Measurements from ENCODE around the gene NEK7.

NEK7 gene

DNA sequence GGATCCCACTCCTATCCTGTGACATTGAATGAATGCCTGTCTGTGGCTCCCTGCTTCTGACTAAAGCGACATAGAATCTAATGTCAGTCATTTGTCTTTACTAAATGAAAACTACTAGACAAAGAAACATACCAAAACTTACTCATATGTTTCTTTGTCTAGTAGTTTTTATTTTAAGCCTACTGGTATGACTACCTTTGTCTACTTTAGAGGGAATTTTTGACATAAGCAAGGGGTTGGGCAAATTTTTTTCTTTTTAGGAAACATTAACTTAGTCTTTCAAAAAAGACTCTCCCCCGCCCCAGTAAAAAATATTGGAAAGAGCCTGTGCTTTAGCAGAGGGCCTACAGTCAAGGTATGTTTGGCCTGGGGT is 4.9 kb downstream of the NEK7 start:
- no peak overlapping the region for H3K27ac ChIP-seq (ENCODE audit: low read length)

GRCh38 chr1:198162091-198162767 is 5.4 kb downstream of the NEK7 start:
- Histone ChIP-seq H3K36me3 (ENCODE audit: control insufficient read depth, low read depth, low read length) (no peaks in the 10 kb centered on the region), H3K4me1 (ENCODE audit: control insufficient read depth, low read depth, low read length) (peaks cover 29% of the 10 kb centered on the region), H3K27ac (ENCODE audit: low read length) (no peak overlapping the region), H3K9ac (ENCODE audit: low read length) (no peak overlapping the region), H3K27me3 (ENCODE audit: control insufficient read depth, insufficient read depth, low read length) (no peaks in the 10 kb centered on the region), H3K9me3 (ENCODE audit: control insufficient read depth, low read depth, low read length) (no peaks in the 10 kb centered on the region), H3K4me3 (ENCODE audit: low read length) (no peak overlapping the region)

More for the DNA sequence above, 4.9 kb downstream of the NEK7 start:
- H3K9me3 ChIP-seq (ENCODE audit: control insufficient read depth, low read depth, low read length): no peaks in the 10 kb centered on the region
- no peaks in the 10 kb centered on the region for H3K27me3 ChIP-seq (ENCODE audit: control insufficient read depth, insufficient read depth, low read length)
- H3K36me3 ChIP-seq (ENCODE audit: control insufficient read depth, low read depth, low read length): no peaks in the 10 kb centered on the region
- no peak overlapping the region for H3K4me3 ChIP-seq (ENCODE audit: low read length)
- no peak overlapping the region for H3K9ac ChIP-seq (ENCODE audit: low read length)
- H3K4me1 ChIP-seq (ENCODE audit: control insufficient read depth, low read depth, low read length): peaks cover 29% of the 10 kb centered on the region

DNA sequence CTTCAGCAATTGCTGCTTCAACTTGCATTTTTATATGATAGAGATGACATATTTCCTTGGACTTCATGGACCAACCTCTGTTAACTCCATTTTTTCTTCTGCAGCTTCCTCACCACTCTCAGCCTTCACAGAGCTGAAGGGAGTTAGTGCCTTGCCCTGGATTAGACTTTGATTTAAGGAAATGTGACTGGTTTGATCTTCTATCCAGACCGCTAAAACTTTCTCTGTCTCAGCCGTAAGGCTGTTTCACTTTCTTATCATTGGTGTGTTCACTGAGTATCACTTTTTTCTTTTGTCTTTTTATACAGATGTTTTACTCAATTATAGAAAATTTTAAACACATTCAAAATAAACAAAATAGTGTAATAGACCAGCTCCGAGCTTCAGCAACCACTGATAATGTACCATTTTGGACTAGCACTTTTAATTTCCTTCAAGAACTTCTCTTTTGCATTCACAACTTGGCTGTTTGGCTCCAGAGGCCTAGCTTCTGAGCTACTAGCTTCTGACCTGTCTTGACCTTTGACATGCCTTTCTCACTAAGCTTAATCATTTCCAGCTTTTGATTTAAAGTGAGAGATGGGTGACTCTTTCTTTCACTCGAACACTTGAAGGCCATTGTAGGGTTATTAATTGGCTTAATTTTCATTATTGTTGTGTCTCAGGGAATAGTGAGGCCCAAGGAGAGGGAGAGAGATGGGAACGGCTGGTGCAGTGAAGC is 9.3 kb downstream of the NEK7 start:
- H3K4me1 ChIP-seq (ENCODE audit: control insufficient read depth, low read depth, low read length): peaks cover 12% of the 10 kb centered on the region
- no peak overlapping the region for H3K9ac ChIP-seq (ENCODE audit: low read length)
- H3K4me3 ChIP-seq (ENCODE audit: low read length): no peak overlapping the region
- H3K27ac ChIP-seq (ENCODE audit: low read length): no peak overlapping the region
- no peaks in the 10 kb centered on the region for H3K27me3 ChIP-seq (ENCODE audit: control insufficient read depth, insufficient read depth, low read length)
- no peaks in the 10 kb centered on the region for H3K9me3 ChIP-seq (ENCODE audit: control insufficient read depth, low read depth, low read length)
- no peaks in the 10 kb centered on the region for H3K36me3 ChIP-seq (ENCODE audit: control insufficient read depth, low read depth, low read length)

DNA sequence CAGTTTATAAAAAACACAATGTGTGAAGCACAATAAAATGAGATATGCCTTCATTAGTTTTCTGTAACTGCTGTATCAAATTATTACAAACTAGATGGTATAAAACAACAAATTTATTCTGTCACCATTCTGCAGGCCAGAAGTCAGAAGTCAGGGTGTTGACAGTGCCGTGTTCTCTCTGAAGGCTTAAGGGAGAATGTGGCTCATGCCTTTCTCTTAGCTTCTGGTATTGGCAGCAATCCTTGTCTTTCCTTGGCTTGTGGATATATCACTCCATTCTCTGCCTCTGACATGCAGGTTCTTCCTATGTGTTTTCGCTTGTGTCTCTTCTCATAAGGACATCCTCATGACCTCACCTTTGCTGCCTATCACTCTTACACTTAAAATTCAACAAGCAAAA is 10.1 kb downstream of the NEK7 start:
- no peak overlapping the region for H3K4me3 ChIP-seq (ENCODE audit: low read length)
- H3K36me3 ChIP-seq (ENCODE audit: control insufficient read depth, low read depth, low read length): no peaks in the 10 kb centered on the region
- H3K27ac ChIP-seq (ENCODE audit: low read length): no peak overlapping the region
- peaks cover 12% of the 10 kb centered on the region for H3K4me1 ChIP-seq (ENCODE audit: control insufficient read depth, low read depth, low read length)
- H3K9me3 ChIP-seq (ENCODE audit: control insufficient read depth, low read depth, low read length): no peaks in the 10 kb centered on the region
- no peaks in the 10 kb centered on the region for H3K27me3 ChIP-seq (ENCODE audit: control insufficient read depth, insufficient read depth, low read length)
- H3K9ac ChIP-seq (ENCODE audit: low read length): no peak overlapping the region

DNA sequence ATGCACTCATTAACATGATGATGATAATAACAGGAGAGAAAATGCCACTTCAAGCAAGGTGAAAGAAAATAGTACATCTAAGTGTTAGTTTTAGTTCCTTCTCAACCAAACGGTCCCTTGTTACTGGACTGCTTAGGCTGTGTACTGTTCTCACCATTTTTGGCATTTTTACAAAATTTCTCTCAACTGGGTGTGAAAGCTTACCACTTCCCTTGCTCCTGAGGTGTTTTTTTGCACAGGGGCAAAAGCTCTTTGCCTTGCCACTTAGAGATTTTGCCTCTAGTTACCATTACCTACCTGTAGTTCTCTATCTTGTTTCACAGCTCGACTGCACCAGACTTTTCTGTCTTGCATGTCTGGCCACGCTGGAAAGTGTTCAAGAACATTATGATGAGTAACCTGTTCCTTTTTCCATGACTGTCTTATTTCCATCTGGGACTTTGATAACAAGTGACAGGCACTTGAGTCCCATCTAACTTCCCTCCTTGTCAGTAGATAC is 10.7 kb downstream of the NEK7 start:
- no peaks in the 10 kb centered on the region for H3K9me3 ChIP-seq (ENCODE audit: control insufficient read depth, low read depth, low read length)
- H3K4me3 ChIP-seq (ENCODE audit: low read length): no peak overlapping the region
- no peaks in the 10 kb centered on the region for H3K36me3 ChIP-seq (ENCODE audit: control insufficient read depth, low read depth, low read length)
- H3K9ac ChIP-seq (ENCODE audit: low read length): no peak overlapping the region
- no peak overlapping the region for H3K27ac ChIP-seq (ENCODE audit: low read length)
- no peaks in the 10 kb centered on the region for H3K27me3 ChIP-seq (ENCODE audit: control insufficient read depth, insufficient read depth, low read length)
- H3K4me1 ChIP-seq (ENCODE audit: control insufficient read depth, low read depth, low read length): peaks cover 12% of the 10 kb centered on the region

- Histone ChIP-seq H3K9me3 (ENCODE audit: control insufficient read depth, low read depth, low read length) (no peaks in the 10 kb centered on the region), H3K4me3 (ENCODE audit: low read length) (no peak overlapping the region), H3K9ac (ENCODE audit: low read length) (no peak overlapping the region), H3K36me3 (ENCODE audit: control insufficient read depth, low read depth, low read length) (no peaks in the 10 kb centered on the region), H3K4me1 (ENCODE audit: control insufficient read depth, low read depth, low read length) (peaks cover 12% of the 10 kb centered on the region), H3K27ac (ENCODE audit: low read length) (no peak overlapping the region), H3K27me3 (ENCODE audit: control insufficient read depth, insufficient read depth, low read length) (no peaks in the 10 kb centered on the region)
Observed at GRCh38 chr1:198168227-198168626, 11.4 kb downstream of the NEK7 start.

DNA sequence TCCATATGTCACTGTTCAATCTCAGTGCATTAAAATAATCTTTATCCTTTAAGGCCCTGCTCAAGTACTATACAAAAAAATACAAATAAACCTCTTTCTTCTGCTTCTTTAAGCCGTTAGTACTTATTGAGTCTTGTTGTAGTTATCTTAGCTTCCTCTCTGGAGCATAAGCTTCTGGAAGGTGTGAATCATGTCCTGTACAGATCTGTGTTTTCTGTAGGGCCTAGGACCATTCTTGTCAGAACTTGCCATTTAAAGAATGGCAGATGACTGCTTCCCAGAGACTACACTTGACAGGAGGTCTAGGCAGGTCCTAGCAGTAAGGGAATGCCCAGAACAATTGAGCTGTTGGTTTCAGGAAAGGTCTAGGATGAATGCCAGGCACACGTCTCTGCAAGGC is 12.9 kb downstream of the NEK7 start:
- Histone ChIP-seq H3K27me3 (ENCODE audit: control insufficient read depth, insufficient read depth, low read length) (no peaks in the 10 kb centered on the region), H3K27ac (ENCODE audit: low read length) (no peak overlapping the region), H3K4me3 (ENCODE audit: low read length) (no peak overlapping the region), H3K4me1 (ENCODE audit: control insufficient read depth, low read depth, low read length) (peaks cover 12% of the 10 kb centered on the region), H3K9me3 (ENCODE audit: control insufficient read depth, low read depth, low read length) (no peaks in the 10 kb centered on the region), H3K9ac (ENCODE audit: low read length) (no peak overlapping the region), H3K36me3 (ENCODE audit: control insufficient read depth, low read depth, low read length) (no peaks in the 10 kb centered on the region)

DNA sequence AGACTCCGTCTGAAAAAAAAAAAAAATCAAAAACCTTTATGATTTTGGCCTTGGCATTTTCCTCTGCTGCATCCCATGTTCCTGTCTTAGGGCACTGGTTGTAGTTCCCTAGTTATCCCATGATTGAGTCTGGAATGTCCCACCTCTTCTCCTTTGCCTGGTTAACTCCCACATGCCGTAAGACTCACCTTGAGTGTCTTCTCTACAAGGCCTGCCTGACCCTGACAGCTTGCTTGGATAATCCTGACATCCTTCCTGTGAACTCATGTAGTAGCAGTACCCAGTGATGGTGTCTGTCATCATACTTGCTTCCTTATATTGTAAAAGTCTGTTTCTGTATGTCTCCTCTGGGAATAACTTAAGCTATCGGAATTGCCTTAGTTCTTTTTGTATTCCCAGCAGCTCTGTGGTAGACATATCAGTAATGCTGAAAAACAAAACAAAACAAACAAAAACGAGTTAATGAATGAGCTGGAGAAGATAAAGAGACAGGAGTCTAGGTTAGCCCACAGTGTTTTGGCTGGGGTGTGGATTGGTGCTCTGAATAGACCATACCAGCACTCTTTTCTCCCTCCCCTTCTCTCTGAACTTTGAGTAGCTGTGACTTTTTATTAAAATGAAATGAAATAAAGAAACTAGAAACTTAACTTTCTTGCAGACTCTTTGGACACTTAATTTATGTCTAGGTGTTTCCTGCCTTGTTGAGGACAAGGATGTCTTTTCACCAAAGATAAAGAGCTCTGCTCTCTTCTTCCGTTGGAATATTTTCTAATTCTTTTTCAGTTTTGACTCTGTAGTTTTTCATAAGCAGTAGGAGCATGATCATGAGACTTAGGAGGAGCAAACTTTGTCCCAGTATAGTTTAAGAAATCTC is 15.1 kb downstream of the NEK7 start:
- H3K36me3 ChIP-seq (ENCODE audit: control insufficient read depth, low read depth, low read length): no peaks in the 10 kb centered on the region
- H3K4me1 ChIP-seq (ENCODE audit: control insufficient read depth, low read depth, low read length): peaks cover 6% of the 10 kb centered on the region
- no peaks in the 10 kb centered on the region for H3K27me3 ChIP-seq (ENCODE audit: control insufficient read depth, insufficient read depth, low read length)
- no peak overlapping the region for H3K9ac ChIP-seq (ENCODE audit: low read length)
- H3K4me3 ChIP-seq (ENCODE audit: low read length): no peak overlapping the region
- no peak overlapping the region for H3K27ac ChIP-seq (ENCODE audit: low read length)
- H3K9me3 ChIP-seq (ENCODE audit: control insufficient read depth, low read depth, low read length): no peaks in the 10 kb centered on the region

- no peak overlapping the region for H3K4me3 ChIP-seq (ENCODE audit: low read length)
- H3K4me1 ChIP-seq (ENCODE audit: control insufficient read depth, low read depth, low read length): no peaks in the 10 kb centered on the region
- no peak overlapping the region for H3K27ac ChIP-seq (ENCODE audit: low read length)
Observed at GRCh38 chr1:198173832-198174231, 17.0 kb downstream of the NEK7 start.

DNA sequence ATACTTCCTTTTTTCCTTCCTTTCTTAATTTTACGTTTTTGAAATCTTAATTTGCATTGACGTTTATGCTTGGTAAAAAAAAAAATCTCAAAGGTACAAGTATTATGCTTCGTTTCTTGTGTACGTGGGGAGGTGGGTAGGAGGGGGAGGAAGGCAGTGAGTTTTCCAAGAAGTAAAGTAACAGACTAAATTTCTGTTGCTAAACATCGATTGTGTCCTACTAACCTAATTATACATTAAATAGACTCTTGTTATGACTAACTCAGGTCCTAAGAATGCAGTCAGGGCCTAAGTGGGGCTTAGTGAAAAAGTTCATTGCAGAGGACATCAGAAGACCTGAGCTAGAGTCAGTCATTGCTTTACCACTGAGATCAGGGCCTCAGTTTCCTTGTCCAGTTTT is 17.5 kb downstream of the NEK7 start:
- no peaks in the 10 kb centered on the region for H3K36me3 ChIP-seq (ENCODE audit: control insufficient read depth, low read depth, low read length)
- H3K9ac ChIP-seq (ENCODE audit: low read length): no peak overlapping the region
- H3K4me1 ChIP-seq (ENCODE audit: control insufficient read depth, low read depth, low read length): peaks cover 2% of the 10 kb centered on the region
- H3K27ac ChIP-seq (ENCODE audit: low read length): no peak overlapping the region
- H3K9me3 ChIP-seq (ENCODE audit: control insufficient read depth, low read depth, low read length): no peaks in the 10 kb centered on the region
- H3K27me3 ChIP-seq (ENCODE audit: control insufficient read depth, insufficient read depth, low read length): no peaks in the 10 kb centered on the region
- no peak overlapping the region for H3K4me3 ChIP-seq (ENCODE audit: low read length)

More at GRCh38 chr1:198173832-198174231, 17.0 kb downstream of the NEK7 start:
- H3K9me3 ChIP-seq (ENCODE audit: control insufficient read depth, low read depth, low read length): no peaks in the 10 kb centered on the region
- no peaks in the 10 kb centered on the region for H3K27me3 ChIP-seq (ENCODE audit: control insufficient read depth, insufficient read depth, low read length)
- H3K36me3 ChIP-seq (ENCODE audit: control insufficient read depth, low read depth, low read length): no peaks in the 10 kb centered on the region
- H3K9ac ChIP-seq (ENCODE audit: low read length): no peak overlapping the region

DNA sequence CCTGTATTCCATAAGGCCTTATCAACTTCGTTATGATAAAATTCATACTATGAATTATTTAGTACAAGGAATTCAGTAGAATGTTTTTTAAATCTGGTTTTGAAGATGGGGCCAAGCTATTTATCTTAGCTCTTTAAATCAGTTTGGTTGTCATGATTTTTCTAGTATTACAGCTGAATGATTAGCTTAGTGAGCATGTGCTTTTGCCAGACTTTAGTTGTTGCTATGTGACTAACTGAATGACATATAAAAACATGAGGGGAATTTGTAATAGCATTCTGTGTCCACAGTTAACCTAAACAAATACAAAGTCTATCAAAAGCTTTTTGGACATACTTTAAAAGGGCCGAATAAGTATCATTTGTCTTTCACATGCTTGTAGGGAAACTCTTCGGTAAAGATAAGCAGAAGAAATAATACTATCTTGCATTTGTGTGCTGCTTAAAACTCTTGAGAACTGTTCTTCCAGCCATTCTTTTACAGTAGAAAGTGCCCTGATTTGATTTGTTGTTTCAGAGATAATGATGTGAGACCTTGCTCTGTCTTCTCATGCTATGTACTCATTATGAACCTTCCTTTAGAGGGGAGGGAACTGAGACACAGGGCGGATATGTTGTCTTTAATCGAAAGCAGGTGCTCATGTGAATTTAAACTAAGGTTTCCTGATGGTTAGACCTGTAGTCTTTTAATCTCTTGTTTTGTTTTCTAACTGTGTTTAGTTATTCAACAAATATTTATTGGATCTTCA is 18.8 kb downstream of the NEK7 start:
- H3K4me3 ChIP-seq (ENCODE audit: low read length): no peak overlapping the region
- H3K9me3 ChIP-seq (ENCODE audit: control insufficient read depth, low read depth, low read length): no peaks in the 10 kb centered on the region
- H3K9ac ChIP-seq (ENCODE audit: low read length): no peak overlapping the region
- no peaks in the 10 kb centered on the region for H3K36me3 ChIP-seq (ENCODE audit: control insufficient read depth, low read depth, low read length)
- H3K4me1 ChIP-seq (ENCODE audit: control insufficient read depth, low read depth, low read length): peaks cover 8% of the 10 kb centered on the region
- no peaks in the 10 kb centered on the region for H3K27me3 ChIP-seq (ENCODE audit: control insufficient read depth, insufficient read depth, low read length)
- H3K27ac ChIP-seq (ENCODE audit: low read length): no peak overlapping the region

Measured in iPS-18a (cell line).